ENCODE results near the gene C22orf15. TPM values are rescaled to one million over a fixed set of nuclear protein-coding genes. Genes with fewer than 3 reads are reported as not detected.

Gene C22orf15
- total RNA-seq, 1 donor from 2014 or later: 5.9 TPM

GRCh38 chr22:23737696-23738095, 25.1 kb upstream of the C22orf15 start:
- no peak for DNase-seq
- ATAC-seq: no peak
- intact Hi-C loops (cut with DNase I): no loop called here
- Histone ChIP-seq H3K27ac (no peak overlapping the region), H3K4me3 (no peak overlapping the region), H3K4me1 (no peaks in the 10 kb centered on the region), H3K9me3 (no peaks in the 10 kb centered on the region), H3K27me3 (ENCODE audit: low read depth) (no peaks in the 10 kb centered on the region), H3K36me3 (peaks cover 8% of the 10 kb centered on the region)
- no peak for TF ChIP-seq CTCF (IDR thresholded peaks at IDR 0.05)

DNA sequence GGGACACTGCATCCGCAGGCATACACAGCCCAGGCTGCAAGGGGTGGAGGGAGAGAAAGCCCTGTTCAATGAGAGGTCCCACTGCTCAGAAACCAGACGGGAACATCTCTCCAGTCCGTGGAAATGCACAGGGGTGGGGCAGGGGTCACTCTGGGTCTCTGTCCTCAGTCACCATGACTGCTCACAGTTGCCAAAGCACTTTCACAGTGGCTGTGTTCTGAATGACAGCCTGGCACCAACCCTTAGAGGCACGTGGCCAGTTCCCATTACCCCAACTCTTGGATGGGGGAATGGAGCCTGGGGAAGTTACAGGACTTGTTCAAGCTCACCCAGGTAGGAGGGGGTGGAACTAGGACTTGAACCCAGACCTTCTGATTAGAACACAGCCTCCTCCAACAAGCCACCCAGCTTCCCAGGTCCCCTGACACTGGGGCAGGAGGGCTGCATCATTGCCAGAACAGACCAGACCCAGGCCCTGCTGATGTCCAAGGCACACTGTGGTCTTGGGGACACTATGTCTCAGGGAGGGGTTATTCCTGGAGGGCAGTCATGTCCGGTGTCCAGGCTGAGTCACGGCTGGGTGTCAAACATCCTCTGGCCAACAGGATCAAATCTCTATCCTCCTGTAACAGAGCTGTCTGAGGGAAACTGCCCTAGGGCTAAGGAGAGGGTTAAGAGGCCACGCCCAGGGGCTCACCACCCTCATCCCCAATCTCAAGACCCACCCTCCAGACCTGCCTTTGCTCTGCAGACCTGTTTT, 20.1 kb upstream of the C22orf15 start:
- Histone ChIP-seq H3K4me1 (no peaks in the 10 kb centered on the region), H3K4me3 (no peak overlapping the region), H3K27ac (no peak overlapping the region), H3K9me3 (no peaks in the 10 kb centered on the region), H3K27me3 (ENCODE audit: low read depth) (no peaks in the 10 kb centered on the region), H3K36me3 (peaks cover 32% of the 10 kb centered on the region)
- no peak for TF ChIP-seq CTCF (IDR thresholded peaks at IDR 0.05)
- DNase-seq: no peak
- intact Hi-C loops (cut with DNase I): no loop called here
- ATAC-seq: peak in 1 of 2 donors; percentile 30

- Histone ChIP-seq H3K36me3 (peaks cover 32% of the 10 kb centered on the region), H3K27me3 (ENCODE audit: low read depth) (no peaks in the 10 kb centered on the region), H3K27ac (no peak overlapping the region), H3K9me3 (no peaks in the 10 kb centered on the region), H3K4me1 (no peaks in the 10 kb centered on the region), H3K4me3 (no peak overlapping the region)
- ATAC-seq (no peak), DNase-seq (no peak)
- no peak for TF ChIP-seq CTCF (IDR thresholded peaks at IDR 0.05)
- intact Hi-C loops (cut with DNase I): no loop called here
Observed at GRCh38 chr22:23743303-23743705, 19.5 kb upstream of the C22orf15 start.

DNA sequence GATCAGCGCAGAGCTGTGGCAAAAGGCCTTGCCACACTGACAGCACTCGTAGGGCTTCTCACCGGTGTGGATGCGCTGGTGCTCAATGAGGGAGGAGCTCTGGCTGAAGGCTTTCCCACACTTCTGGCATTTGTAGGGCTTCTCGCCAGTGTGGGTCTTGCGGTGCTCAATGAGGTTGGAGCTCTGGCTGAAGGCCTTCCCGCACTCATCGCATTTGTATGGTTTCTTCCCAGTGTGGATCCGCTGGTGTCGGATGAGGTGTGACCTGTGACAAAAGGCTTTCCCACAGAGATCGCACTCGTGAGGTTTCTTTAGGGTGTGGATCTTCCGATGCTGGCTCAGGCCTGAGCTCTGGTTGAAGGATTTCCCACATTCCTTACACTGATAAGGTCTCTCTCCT, 18.8 kb upstream of the C22orf15 start:
- ATAC-seq: no peak
- peaks cover 32% of the 10 kb centered on the region for H3K36me3 ChIP-seq
- intact Hi-C loops (cut with DNase I): no loop called here
- DNase-seq: no peak
- no peaks in the 10 kb centered on the region for H3K9me3 ChIP-seq
- TF ChIP-seq CTCF (IDR thresholded peaks at IDR 0.05): no peak
- no peak overlapping the region for H3K4me3 ChIP-seq
- H3K27ac ChIP-seq: no peak overlapping the region
- no peaks in the 10 kb centered on the region for H3K27me3 ChIP-seq (ENCODE audit: low read depth)
- H3K4me1 ChIP-seq: no peaks in the 10 kb centered on the region

GRCh38 chr22:23744485-23744884, 18.3 kb upstream of the C22orf15 start:
- peaks cover 32% of the 10 kb centered on the region for H3K36me3 ChIP-seq
- intact Hi-C loops (cut with DNase I): no loop called here
- TF ChIP-seq CTCF (IDR thresholded peaks at IDR 0.05): no peak
- no peaks in the 10 kb centered on the region for H3K4me1 ChIP-seq
- no peak for DNase-seq
- ATAC-seq: no peak
- no peak overlapping the region for H3K27ac ChIP-seq
- no peaks in the 10 kb centered on the region for H3K27me3 ChIP-seq (ENCODE audit: low read depth)
- H3K9me3 ChIP-seq: no peaks in the 10 kb centered on the region
- H3K4me3 ChIP-seq: no peak overlapping the region
